Activated T-helper 9 cell treated with anti-CD3 and anti-CD28 coated beads, Interleukin-2, amount 50 U/mL, for 16 hours (primary cell): ENCODE data around the gene RALGAPB.
"Not testable (repeated sequence)": the region's sequence is repeated elsewhere in the genome, so short reads cannot be mapped to it uniquely, and the experiment has no call there.

ENCODE experiments used
- DNase-seq: peaks from one replicate; pipeline ENCODE4 v3.0.0-alpha.2; 2020; ENCODE audit warnings: low read depth

RALGAPB gene

GRCh38 chr20:38497246-38497935 lies 24.7 kb downstream of the RALGAPB start:
- no peak for DNase-seq

GRCh38 chr20:38498909-38499308 lies 26.3 kb downstream of the RALGAPB start:
- DNase-seq = no peak

GRCh38 chr20:38499366-38499765 lies 26.7 kb downstream of the RALGAPB start:
- DNase-seq = no peak

GRCh38 chr20:38501858-38502436 lies 29.3 kb downstream of the RALGAPB start:
- no peak for DNase-seq

- DNase-seq = no peak
Observed at GRCh38 chr20:38504368-38505090, 31.9 kb downstream of the RALGAPB start.

- DNase-seq = no peak
Observed at GRCh38 chr20:38505091-38505455, 32.4 kb downstream of the RALGAPB start.

GRCh38 chr20:38511726-38512125 lies 39.1 kb downstream of the RALGAPB start:
- DNase-seq = not testable (repeated sequence)

- no peak for DNase-seq
Observed at GRCh38 chr20:38514185-38514584, 41.5 kb downstream of the RALGAPB start.

GRCh38 chr20:38514947-38515346 lies 42.3 kb downstream of the RALGAPB start:
- no peak for DNase-seq

GRCh38 chr20:38515631-38516030 lies 43.0 kb downstream of the RALGAPB start:
- DNase-seq = no peak

- no peak for DNase-seq
Observed at GRCh38 chr20:38519426-38519825, 46.8 kb downstream of the RALGAPB start.

- no peak for DNase-seq
Observed at GRCh38 chr20:38520261-38520660, 47.6 kb downstream of the RALGAPB start.

- DNase-seq = no peak
Observed at GRCh38 chr20:38523697-38524096, 51.1 kb downstream of the RALGAPB start.

- DNase-seq = no peak
Observed at GRCh38 chr20:38528167-38528566, 55.5 kb downstream of the RALGAPB start.

GRCh38 chr20:38531021-38531420 lies 58.4 kb downstream of the RALGAPB start:
- DNase-seq = no peak

GRCh38 chr20:38534756-38535155 lies 62.1 kb downstream of the RALGAPB start:
- no peak for DNase-seq

- DNase-seq = no peak
Observed at GRCh38 chr20:38536310-38536709, 63.7 kb downstream of the RALGAPB start.

GRCh38 chr20:38537176-38537575 lies 64.5 kb downstream of the RALGAPB start:
- no peak for DNase-seq

GRCh38 chr20:38538789-38539188 lies 66.1 kb downstream of the RALGAPB start:
- DNase-seq = no peak

- no peak for DNase-seq
Observed at GRCh38 chr20:38543014-38543906, 70.6 kb downstream of the RALGAPB start.

- no peak for DNase-seq
Observed at GRCh38 chr20:38545771-38546170, 73.1 kb downstream of the RALGAPB start.
